C4-2B (cell line): ENCODE results near the gene YEATS4.

Experiments used
- H3K27ac ChIP-seq: fragments of 450-650 bp; 2 replicates; pipeline ENCODE4 v1.5.1; 2017
- ZFX ChIP-seq: fragments of 450-650 bp; IDR thresholded peaks from 2 replicates; pipeline ENCODE4 v1.6.1; 2017
- TF ChIP-seq, protein P1 (sequence below): fragments of 450-650 bp; conservative IDR thresholded peaks from 2 replicates; pipeline ENCODE4 v1.5.1; 2017; ENCODE audit warnings: mild to moderate bottlenecking

YEATS4 gene

GRCh38 chr12:69440016-69440415, 80.5 kb downstream of the YEATS4 start:
- TF ChIP-seq, protein P1, sequence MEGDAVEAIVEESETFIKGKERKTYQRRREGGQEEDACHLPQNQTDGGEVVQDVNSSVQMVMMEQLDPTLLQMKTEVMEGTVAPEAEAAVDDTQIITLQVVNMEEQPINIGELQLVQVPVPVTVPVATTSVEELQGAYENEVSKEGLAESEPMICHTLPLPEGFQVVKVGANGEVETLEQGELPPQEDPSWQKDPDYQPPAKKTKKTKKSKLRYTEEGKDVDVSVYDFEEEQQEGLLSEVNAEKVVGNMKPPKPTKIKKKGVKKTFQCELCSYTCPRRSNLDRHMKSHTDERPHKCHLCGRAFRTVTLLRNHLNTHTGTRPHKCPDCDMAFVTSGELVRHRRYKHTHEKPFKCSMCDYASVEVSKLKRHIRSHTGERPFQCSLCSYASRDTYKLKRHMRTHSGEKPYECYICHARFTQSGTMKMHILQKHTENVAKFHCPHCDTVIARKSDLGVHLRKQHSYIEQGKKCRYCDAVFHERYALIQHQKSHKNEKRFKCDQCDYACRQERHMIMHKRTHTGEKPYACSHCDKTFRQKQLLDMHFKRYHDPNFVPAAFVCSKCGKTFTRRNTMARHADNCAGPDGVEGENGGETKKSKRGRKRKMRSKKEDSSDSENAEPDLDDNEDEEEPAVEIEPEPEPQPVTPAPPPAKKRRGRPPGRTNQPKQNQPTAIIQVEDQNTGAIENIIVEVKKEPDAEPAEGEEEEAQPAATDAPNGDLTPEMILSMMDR = no peak
- TF ChIP-seq ZFX = no peak

More at GRCh38 chr12:69440016-69440415, 80.5 kb downstream of the YEATS4 start:
- no peak overlapping the region for H3K27ac ChIP-seq
